RWPE2 (cell line): ENCODE results near the gene ADGRF1.
"Not testable (repeated sequence)": the region's sequence is repeated elsewhere in the genome, so short reads cannot be mapped to it uniquely, and the experiment has no call there.

Experiments used
- ATAC-seq: fragments of 200-7000 bp; cut with Tn5 transposase; 3 replicates; pipeline ENCODE4 v1.9.1; 2021; ENCODE audit warnings: low read depth
- DNase-seq: peaks from one replicate; pipeline ENCODE4 v3.0.0-alpha.2; 2020; ENCODE audit warnings: low spot score
- H3K27ac ChIP-seq: fragments of 450-650 bp; 2 replicates; pipeline ENCODE4 v1.5.1; 2017; ENCODE audit warnings: mild to moderate bottlenecking; ENCODE audit not compliant: poor library complexity, severe bottlenecking
- H3K27me3 ChIP-seq: fragments of 250-450 bp; sonication (Bioruptor Pico); 2 replicates; pipeline ENCODE4 v1.5.1; 2021; ENCODE audit warnings: mild to moderate bottlenecking, moderate library complexity; ENCODE audit not compliant: insufficient read depth, poor library complexity, severe bottlenecking
- H3K36me3 ChIP-seq: fragments of 250-450 bp; sonication (Bioruptor Pico); 2 replicates; pipeline ENCODE4 v1.5.1; 2020; ENCODE audit warnings: low read depth, mild to moderate bottlenecking, moderate library complexity
- H3K4me1 ChIP-seq: fragments of 250-450 bp; sonication (Bioruptor Pico); 2 replicates; pipeline ENCODE4 v1.5.1; 2021; ENCODE audit warnings: mild to moderate bottlenecking, moderate library complexity; ENCODE audit not compliant: insufficient read depth, poor library complexity, severe bottlenecking
- H3K4me3 ChIP-seq: fragments of 250-450 bp; sonication (Bioruptor Pico); 2 replicates; pipeline ENCODE4 v1.5.1; 2021; ENCODE audit warnings: mild to moderate bottlenecking, moderate library complexity; ENCODE audit not compliant: severe bottlenecking
- H3K9me3 ChIP-seq: fragments of 250-450 bp; sonication (Bioruptor Pico); 2 replicates; pipeline ENCODE4 v1.5.1; 2021; ENCODE audit warnings: mild to moderate bottlenecking, moderate library complexity; ENCODE audit not compliant: severe bottlenecking
- CTCF ChIP-seq: fragments of 450-650 bp; IDR thresholded peaks from one replicate; pipeline ENCODE4 v1.5.1; 2017; ENCODE audit warnings: mild to moderate bottlenecking, moderate library complexity; ENCODE audit not compliant: poor library complexity, severe bottlenecking

Gene ADGRF1

DNA sequence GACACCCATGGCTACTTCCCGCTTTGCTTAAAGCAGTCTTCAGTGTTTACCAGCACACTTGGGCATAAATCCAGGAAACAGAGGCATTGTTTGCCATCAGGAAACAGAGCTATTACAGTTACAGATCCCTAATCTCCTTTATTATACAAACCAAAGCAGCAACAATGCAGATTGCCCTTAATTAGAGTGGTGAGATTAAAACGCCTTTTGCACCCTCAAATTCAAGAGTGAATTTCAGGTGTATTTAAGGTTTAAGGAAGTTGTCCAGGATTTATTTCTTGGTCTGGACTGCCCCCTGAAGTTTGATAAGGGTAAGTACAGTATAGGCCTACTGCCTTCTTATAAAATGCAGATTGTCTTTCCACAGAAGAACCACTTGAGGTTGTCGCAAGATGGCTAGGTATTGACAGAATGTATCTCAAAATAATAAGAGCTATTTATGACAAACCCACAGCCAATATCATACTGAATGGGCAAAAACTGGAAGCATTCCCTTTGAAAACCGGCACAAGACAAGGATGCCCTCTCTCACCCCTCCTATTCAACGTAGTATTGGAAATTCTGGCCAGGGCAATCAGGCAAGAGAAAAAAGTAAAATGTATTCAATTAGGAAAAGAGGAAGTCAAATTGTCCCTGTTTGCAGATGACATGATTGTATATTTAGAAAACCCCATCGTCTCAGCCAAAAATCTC lies 51.2 kb downstream of the ADGRF1 start:
- ATAC-seq, H3K27ac ChIP-seq, DNase-seq, H3K27me3 ChIP-seq, H3K4me3 ChIP-seq, H3K36me3 ChIP-seq, H3K9me3 ChIP-seq: not testable (repeated sequence)
- peaks cover 23% of the 10 kb centered on the region for H3K4me1 ChIP-seq
- TF ChIP-seq CTCF, result peak; percentile 88

DNA sequence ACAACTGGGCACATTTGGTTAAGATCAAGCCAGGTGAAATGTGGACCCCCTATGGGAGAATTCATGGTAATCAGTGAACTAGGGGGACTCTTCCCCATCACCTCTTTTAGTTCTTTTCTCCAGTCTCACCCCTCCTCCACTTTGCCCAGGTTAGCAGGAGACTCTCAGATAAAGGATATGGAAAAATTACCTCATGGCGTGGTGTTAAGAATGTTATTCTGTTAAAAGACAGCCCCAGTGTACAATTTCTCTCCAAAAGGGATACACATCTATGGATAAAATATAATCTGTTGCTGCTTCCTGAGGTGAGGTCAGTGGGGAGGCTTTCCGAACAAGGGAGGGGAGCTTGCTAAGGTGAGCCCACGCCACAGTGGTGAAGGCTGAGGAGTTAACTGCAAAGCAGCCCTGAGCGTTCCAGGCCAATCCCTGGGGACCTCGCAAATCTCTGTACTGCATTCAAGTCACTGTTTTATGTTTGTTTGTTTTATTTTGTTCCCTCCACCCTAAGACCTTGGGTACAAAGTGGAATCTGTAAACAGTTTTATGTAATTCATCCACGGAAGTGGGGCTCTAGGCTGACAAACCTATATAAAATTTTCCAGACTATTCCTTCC lies 52.0 kb downstream of the ADGRF1 start:
- no peak for DNase-seq

GRCh38 chr6:46989398-46989797 lies 52.7 kb downstream of the ADGRF1 start:
- TF ChIP-seq CTCF, result no peak
- Histone ChIP-seq H3K9me3 (no peaks in the 10 kb centered on the region), H3K4me1 (peaks cover 24% of the 10 kb centered on the region), H3K27me3 (no peaks in the 10 kb centered on the region), H3K27ac (no peak overlapping the region), H3K4me3 (no peak overlapping the region), H3K36me3 (no peaks in the 10 kb centered on the region)
- DNase-seq, result no peak
- ATAC-seq, result no peak

More for the DNA sequence above, 52.0 kb downstream of the ADGRF1 start:
- ATAC-seq, result no peak
- Histone ChIP-seq H3K27ac (no peak overlapping the region), H3K27me3 (no peaks in the 10 kb centered on the region), H3K4me3 (no peak overlapping the region), H3K9me3 (no peaks in the 10 kb centered on the region), H3K4me1 (peaks cover 28% of the 10 kb centered on the region), H3K36me3 (no peaks in the 10 kb centered on the region)
- no peak for TF ChIP-seq CTCF

DNA sequence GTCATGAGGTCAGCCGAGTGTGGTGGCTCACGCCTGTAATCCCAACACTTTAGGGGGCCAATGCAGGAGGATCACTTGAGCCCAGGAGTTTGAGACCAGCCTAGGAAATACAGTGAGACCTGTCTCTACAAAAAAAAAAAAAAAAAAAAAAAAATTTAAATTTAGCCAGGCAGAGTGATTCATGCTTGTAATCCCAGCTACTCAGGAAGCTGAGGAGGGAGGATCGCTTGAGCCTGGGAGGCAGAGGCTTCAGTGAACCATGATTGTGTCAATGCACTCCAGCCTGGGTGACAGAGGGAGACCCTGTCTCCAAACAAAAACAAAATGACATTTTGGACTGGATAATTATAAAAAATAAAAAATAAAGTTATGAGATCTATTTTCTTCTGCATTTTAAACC lies 56.2 kb downstream of the ADGRF1 start:
- no peaks in the 10 kb centered on the region for H3K36me3 ChIP-seq
- no peaks in the 10 kb centered on the region for H3K27me3 ChIP-seq
- DNase-seq (no peak), ATAC-seq (peak; percentile 43; the same call in 1 of the 3 replicates)
- no peak for TF ChIP-seq CTCF
- peaks cover 29% of the 10 kb centered on the region for H3K4me1 ChIP-seq
- no peak overlapping the region for H3K4me3 ChIP-seq
- no peaks in the 10 kb centered on the region for H3K9me3 ChIP-seq
- peak overlapping the region; percentile 6 for H3K27ac ChIP-seq

DNA sequence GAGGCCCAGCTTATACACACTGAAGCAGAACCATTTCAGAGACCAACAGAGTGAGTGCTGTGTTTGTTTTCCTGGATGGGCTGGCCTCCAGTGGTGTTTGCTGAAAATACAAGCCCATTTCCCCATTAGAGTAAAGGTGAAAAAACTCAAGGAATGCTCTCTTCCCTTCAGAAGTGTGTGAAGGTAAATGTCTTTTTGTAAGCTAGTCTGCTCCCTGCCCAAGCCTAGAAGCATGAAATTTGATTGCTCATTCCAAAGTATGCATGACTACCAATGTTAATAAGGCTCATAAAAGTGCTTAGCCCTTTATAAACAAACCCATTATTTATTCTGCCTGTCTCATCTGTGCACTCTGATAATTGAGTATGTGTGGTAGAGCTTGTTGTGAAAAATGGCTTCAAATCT lies 59.1 kb downstream of the ADGRF1 start:
- Histone ChIP-seq H3K27ac (peak overlapping the region; percentile 77), H3K4me1 (peaks cover 29% of the 10 kb centered on the region), H3K4me3 (no peak overlapping the region), H3K36me3 (no peaks in the 10 kb centered on the region), H3K9me3 (no peaks in the 10 kb centered on the region), H3K27me3 (no peaks in the 10 kb centered on the region)
- peak; percentile 97 for ATAC-seq
- peak; percentile 51 for TF ChIP-seq CTCF
- no peak for DNase-seq
